Activated naive CD4-positive, alpha-beta T cell treated with anti-CD3 and anti-CD28 coated beads, Interleukin-2, amount 50 U/mL, for 24 hours (primary cell): ENCODE results near the gene SRRD.
"Not testable (repeated sequence)": the region's sequence is repeated elsewhere in the genome, so short reads cannot be mapped to it uniquely, and the experiment has no call there.

Experiments
- H3K27ac Mint-ChIP-seq: one replicate; pipeline ENCODE4 v1.8.0; 2021; ENCODE audit warnings: mild to moderate bottlenecking, mixed read lengths
- H3K27me3 Mint-ChIP-seq: one replicate; pipeline ENCODE4 v1.8.0; 2021; ENCODE audit warnings: mixed read lengths
- H3K36me3 Mint-ChIP-seq: one replicate; pipeline ENCODE4 v1.8.0; 2021; ENCODE audit warnings: mixed read lengths
- H3K4me1 Mint-ChIP-seq: one replicate; pipeline ENCODE4 v1.8.0; 2021; ENCODE audit warnings: mixed read lengths
- H3K4me3 Mint-ChIP-seq: one replicate; pipeline ENCODE4 v1.8.0; 2021; ENCODE audit warnings: mild to moderate bottlenecking, mixed read lengths
- H3K9me3 Mint-ChIP-seq: one replicate; pipeline ENCODE4 v1.8.0; 2021; ENCODE audit warnings: mixed read lengths

Gene SRRD, protein sequence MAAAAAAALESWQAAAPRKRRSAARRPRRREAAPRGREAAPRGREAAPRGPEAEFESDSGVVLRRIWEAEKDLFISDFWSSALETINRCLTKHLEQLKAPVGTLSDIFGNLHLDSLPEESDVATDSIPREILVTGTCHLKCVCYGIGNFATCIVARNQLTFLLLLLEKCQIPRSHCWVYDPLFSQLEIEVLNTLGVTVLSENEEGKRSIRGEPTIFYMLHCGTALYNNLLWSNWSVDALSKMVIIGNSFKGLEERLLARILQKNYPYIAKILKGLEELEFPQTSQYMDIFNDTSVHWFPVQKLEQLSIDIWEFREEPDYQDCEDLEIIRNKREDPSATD

DNA sequence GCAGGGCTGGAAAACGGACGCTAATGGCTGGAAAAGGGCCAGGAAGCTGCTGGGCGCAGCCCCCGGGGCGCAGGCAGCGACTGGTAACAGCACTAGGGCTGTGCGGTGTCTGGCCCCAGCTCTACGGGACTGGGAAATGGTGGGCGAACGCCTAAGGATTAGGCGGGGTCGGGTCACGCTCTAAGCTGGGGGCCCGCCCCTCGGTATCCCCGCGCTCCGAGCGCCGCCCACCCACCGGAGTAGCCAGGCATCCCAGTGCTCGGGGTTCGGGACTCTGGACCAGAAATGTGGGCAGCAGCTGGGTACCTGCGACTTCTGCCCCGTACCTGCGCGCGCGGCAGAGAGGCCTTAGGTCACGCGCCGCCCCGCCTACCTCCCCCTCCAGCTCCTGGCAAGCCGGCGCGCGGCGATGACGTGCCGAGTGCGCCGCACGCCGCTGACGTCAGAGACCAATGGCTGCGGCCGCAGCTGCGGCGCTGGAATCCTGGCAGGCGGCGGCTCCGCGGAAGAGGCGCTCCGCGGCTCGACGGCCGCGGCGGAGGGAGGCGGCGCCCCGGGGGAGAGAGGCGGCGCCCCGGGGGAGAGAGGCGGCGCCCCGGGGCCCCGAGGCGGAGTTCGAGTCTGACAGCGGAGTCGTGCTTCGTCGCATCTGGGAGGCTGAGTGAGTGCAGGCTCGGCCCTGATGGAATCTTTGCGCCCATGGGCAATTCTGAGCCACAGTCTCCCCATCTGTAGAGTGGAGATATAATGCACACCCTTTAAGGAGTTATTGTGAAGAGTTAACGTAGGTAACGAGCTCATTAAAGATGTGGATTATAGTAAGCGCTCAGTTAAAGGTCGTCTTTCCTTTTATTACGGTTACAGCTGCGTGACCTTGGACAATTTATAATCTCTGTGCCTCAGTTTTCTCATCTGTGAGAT is at the start of gene SRRD, which contains the start of gene HPS4:
Gene SRRD, plus strand, starts transcription at position 439 of the 921 bp plus-strand sequence. Its CDS starts 14 bp downstream, at position 453.
Gene HPS4, minus strand, starts transcription at position 345 of the 921 bp plus-strand sequence. CDS start 2,021 bp downstream, outside the sequence.
- Mint-ChIP-seq H3K4me1 (peaks cover 66% of the 10 kb centered on the region), H3K27ac (peak within 1 kb of the TSS; percentile 97), H3K4me3 (peak within 1 kb of the TSS; percentile 97), H3K9me3 (no peaks in the 10 kb centered on the region), H3K27me3 (no peaks in the 10 kb centered on the region), H3K36me3 (peaks cover 4% of the 10 kb centered on the region)

DNA sequence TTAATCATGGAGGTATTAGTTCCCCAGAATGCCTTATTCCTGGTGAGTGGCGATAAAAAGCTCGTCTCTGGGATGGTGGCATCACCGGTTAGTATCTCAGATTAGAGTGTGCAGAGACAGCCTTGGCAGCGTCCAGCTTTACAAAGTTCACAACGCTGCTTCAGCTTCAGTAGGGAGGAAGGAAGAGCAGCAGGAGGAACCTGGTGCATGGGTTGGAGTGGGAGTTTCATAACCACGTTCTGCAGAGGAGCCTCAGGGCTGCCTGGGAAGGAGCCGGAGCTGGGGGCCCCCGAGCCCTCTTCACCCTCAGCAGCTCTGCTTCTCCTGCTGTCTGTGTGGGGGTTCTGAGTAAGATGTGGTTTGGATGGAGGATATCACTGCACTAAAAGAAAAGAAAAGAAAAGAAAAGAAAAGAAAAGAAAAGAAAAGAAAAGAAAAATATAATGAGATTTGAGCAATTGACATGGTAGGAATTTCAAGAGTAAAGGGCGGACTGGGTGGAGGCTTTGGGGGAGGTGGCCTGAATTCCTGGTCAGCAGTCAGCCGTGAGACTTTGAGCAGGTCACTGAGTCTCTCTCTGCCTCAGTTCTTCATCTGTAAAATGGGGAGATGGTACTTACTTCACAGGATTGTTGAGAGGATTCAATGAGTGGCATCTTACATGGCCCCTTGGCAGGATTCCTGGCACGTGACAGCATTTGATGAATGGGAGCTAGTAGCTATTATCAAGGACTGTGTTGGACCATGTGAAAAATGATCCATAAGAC is 48.2 kb upstream of the SRRD start:
- peaks cover 46% of the 10 kb centered on the region for H3K4me1 Mint-ChIP-seq
- no peak overlapping the region for H3K4me3 Mint-ChIP-seq
- no peaks in the 10 kb centered on the region for H3K36me3 Mint-ChIP-seq
- H3K27ac Mint-ChIP-seq: no peak overlapping the region
- no peaks in the 10 kb centered on the region for H3K27me3 Mint-ChIP-seq
- H3K9me3 Mint-ChIP-seq: no peaks in the 10 kb centered on the region

DNA sequence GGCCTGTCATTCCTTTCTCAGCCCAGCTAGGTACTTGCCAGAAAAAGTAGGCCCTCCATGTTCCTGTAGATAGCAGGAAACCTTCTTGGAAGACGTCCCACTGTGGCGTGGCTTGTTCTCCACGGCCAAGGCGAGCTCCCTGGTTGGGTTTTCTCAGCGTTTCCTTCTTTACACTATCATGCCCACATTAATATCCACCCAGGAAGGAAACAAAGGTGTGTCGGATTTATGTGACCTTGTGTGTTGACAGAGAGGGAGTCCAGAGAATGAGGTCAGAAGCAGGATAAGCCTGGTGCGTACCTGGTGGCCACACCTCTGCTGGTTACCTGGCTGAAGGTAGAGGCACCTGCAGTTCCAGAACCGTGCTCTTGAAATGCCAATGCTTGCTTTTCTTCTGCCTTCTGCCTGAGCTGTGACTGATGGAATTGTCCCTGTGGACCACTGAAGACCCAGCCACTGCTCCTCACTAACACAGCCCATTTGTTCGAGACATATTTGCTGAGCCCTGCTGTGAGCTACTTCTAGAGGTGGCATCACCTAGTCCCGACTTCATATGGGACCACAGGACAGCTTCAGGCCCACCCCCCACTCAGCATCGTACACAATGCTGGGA is 46.7 kb upstream of the SRRD start:
- no peak overlapping the region for H3K4me3 Mint-ChIP-seq
- no peaks in the 10 kb centered on the region for H3K9me3 Mint-ChIP-seq
- H3K36me3 Mint-ChIP-seq: no peaks in the 10 kb centered on the region
- H3K4me1 Mint-ChIP-seq: peaks cover 31% of the 10 kb centered on the region
- H3K27me3 Mint-ChIP-seq: no peaks in the 10 kb centered on the region
- H3K27ac Mint-ChIP-seq: no peak overlapping the region

DNA sequence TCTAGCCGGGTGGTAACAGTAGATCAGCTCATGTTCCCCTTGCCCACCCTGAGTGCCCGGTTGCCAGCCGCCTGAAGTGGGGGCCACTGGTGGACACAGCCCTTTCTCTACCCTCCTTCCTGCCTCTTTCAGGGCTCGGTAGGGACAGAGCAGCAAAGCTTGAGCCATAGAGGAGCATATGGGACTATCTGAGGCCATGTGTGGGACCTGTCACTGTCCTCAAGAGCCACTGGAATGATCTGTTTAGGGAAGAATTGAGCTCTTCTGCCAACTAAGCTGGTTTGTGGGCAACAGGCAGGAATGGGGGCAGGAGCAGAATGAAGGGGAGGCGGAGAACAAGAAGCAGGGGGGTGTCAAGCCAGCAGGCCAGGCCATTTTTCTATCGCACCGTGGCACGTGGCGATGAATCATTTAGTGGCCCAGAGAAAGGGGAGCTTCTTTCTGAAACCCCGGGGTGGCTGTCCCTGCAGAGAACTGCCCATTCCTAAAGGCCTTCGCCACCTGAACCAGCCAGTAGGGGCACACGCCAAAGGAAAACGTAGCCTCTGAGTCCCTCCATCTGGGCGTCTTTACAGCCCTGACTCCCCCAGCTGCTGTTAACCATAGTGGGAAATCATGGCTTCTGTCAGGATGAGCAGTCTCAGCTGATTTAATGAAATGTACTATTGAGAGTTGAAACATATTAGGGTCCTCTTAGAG is 45.8 kb upstream of the SRRD start:
- H3K27me3 Mint-ChIP-seq: no peaks in the 10 kb centered on the region
- H3K36me3 Mint-ChIP-seq: no peaks in the 10 kb centered on the region
- no peak overlapping the region for H3K4me3 Mint-ChIP-seq
- peaks cover 23% of the 10 kb centered on the region for H3K4me1 Mint-ChIP-seq
- no peak overlapping the region for H3K27ac Mint-ChIP-seq
- H3K9me3 Mint-ChIP-seq: no peaks in the 10 kb centered on the region

DNA sequence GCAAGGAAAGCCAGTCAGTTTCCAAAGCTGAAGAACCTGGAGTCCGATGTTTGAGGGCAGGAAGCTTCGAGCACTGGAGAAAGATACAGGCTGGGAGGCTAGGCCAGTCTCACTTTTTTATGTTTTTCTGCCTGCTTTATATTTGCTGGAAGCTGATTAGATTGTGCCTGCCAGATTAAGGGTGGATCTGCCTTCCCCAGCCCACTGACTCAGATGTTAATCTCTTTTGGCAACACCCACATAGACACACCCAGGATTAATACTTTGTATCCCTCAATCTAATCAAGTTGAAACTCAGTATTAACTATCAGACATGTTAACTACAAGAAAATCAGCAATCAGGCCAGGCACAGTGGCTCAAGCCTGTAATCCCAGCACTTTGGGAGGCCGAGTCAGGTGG is 44.9 kb upstream of the SRRD start:
- H3K9me3 Mint-ChIP-seq, H3K27me3 Mint-ChIP-seq, H3K4me3 Mint-ChIP-seq, H3K27ac Mint-ChIP-seq, H3K36me3 Mint-ChIP-seq: not testable (repeated sequence)
- peaks cover 22% of the 10 kb centered on the region for H3K4me1 Mint-ChIP-seq

DNA sequence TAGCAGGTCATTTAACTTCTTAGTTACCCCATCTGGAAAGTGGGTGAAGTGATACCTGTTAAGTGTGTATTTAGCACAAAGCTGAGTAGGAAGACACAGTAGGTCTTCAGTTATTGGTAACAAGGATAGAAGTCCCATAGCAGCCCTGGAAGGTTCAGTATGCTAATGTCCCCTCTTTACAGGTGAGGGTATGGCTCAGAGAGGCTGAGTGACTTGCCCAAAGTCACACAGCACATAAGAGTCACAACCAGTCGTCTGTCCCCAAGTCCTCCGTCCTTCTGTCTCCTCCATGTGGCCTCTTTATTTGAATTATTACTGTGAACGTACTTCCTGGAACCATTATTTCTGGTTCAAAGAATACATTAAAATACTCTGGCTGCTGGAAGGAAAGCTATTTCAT is 44.1 kb upstream of the SRRD start:
- H3K36me3 Mint-ChIP-seq: peaks cover 2% of the 10 kb centered on the region
- H3K4me1 Mint-ChIP-seq: peaks cover 22% of the 10 kb centered on the region
- H3K27ac Mint-ChIP-seq: no peak overlapping the region
- H3K4me3 Mint-ChIP-seq: no peak overlapping the region
- H3K27me3 Mint-ChIP-seq: no peaks in the 10 kb centered on the region
- no peaks in the 10 kb centered on the region for H3K9me3 Mint-ChIP-seq

DNA sequence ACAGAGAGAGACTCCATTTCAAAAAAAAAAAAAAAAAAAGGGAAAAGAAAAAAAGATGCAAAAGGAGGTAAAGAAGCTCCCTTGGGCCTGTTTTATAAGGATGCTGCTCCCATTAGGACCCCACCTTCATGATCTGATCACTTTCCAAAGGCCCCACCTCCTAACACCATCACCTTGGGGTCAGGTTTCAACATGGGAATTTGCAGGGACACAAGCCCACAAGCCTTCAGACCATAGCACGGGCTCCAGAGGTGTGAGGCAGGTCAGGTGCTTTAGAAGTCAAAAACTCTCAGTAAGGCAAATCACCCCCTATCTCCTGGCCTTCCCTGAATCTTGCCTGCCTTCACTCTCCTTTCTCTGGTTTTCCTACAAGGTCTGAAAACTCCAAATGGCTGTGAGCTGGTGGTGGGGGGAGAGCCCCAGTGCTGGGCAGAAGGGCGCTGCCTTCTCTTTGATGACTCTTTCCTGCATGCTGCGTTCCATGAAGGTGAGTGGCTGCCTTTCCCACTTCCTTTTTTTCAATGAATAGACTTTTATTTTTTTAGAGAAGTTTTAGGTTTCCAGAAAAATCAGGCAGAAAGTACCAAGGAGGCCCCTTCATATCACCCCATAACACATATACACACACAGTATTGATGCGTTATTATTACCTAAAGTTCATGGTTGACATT is 41.5 kb upstream of the SRRD start:
- no peaks in the 10 kb centered on the region for H3K4me1 Mint-ChIP-seq
- H3K27ac Mint-ChIP-seq: no peak overlapping the region
- H3K4me3 Mint-ChIP-seq: no peak overlapping the region
- no peaks in the 10 kb centered on the region for H3K27me3 Mint-ChIP-seq
- peaks cover 2% of the 10 kb centered on the region for H3K36me3 Mint-ChIP-seq
- no peaks in the 10 kb centered on the region for H3K9me3 Mint-ChIP-seq

DNA sequence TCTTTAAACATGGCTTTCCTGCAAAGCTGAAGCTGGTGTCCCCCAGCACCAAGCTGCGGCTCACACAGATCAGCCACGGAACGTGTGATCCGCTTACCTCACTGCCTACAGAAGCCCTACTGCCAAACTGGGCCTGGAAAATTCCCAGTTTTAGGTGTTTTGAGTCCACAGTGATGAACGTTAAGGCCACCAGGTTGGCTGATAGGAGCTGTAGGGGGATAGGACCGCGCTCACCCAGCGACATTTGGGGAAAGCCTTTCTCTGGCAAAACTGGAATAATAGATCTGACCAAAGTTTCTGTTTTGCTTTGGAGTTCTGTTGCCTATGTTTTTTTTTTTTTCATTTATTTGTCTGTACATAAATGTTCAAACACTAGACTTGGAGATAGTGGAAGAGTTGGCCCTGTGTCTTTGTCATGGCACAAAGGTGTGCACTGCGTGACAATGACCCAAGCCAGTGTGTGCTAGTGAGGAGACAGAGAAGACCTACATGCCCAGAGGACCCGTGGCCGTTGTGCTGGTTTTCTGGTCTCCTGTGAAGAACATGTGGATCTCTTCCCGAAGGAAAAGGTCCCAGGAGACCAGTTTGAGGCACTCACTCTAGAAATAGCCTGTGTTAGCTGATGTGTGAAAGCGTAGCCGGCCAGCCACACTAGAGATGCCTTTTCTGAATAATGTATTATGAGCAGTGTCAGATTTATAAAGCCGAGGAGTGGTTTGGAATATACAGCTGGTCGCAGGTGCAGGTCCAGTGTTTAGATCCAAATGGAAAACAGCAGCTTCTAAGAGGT is 39.6 kb upstream of the SRRD start:
- no peaks in the 10 kb centered on the region for H3K9me3 Mint-ChIP-seq
- peaks cover 2% of the 10 kb centered on the region for H3K36me3 Mint-ChIP-seq
- no peaks in the 10 kb centered on the region for H3K4me1 Mint-ChIP-seq
- no peak overlapping the region for H3K27ac Mint-ChIP-seq
- no peak overlapping the region for H3K4me3 Mint-ChIP-seq
- H3K27me3 Mint-ChIP-seq: no peaks in the 10 kb centered on the region

DNA sequence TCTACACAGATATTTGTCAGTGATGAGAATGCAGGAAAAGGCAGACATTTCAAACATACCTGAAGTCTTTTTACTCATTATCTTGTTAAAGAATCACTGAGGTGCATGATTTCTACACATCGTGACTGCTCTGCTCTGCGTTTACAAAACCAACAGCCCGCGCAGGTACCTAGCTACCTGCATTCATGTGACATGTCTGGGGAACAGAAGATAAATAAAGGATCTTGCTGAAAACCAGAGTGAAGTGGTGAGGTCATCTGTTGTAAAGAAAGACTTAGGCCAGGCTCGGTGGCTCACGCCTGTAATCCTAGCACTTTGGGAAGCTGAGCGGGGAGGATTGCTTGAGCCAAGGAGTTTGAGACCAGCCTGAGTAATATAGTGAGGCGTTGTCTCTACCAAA is 38.9 kb upstream of the SRRD start:
- Mint-ChIP-seq H3K4me3 (no peak overlapping the region), H3K9me3 (no peaks in the 10 kb centered on the region), H3K27me3 (no peaks in the 10 kb centered on the region), H3K4me1 (no peaks in the 10 kb centered on the region), H3K27ac (peak overlapping the region; percentile 13), H3K36me3 (peaks cover 2% of the 10 kb centered on the region)

DNA sequence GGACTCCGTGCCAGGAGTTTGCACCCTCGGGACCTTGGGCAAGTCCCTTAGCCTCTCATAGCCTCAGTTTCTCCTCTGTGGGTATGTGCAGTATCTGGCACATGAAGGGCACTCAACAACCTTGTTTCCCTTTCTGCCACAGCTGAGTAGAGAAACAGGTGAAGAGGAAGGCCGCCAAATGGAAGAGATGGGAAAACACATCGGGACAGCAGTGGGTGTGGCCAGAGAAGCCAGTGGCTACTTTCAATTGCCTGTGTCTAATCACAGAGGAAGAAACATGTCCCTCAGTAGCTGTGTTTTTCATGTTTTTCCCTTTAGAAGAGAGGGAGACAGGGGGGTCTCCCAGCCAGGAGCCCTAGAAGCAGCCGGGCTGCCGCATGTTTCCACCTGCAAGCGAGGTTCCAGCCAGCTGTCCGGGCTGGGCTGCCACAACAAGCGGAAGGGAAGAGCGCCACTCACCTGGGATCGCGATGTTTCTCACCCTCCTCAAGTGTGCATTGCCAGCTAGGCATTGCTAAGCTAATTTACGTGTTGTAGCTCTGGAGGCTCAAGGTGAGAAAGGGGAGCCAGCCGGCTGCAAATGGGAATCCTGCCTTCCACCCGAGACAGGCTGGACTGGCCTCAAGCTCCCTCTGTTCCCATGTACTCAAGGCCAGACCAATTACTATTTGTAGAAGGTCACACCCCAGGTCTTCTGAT is 38.0 kb upstream of the SRRD start:
- no peaks in the 10 kb centered on the region for H3K27me3 Mint-ChIP-seq
- H3K36me3 Mint-ChIP-seq: peaks cover 2% of the 10 kb centered on the region
- H3K4me1 Mint-ChIP-seq: no peaks in the 10 kb centered on the region
- no peak overlapping the region for H3K27ac Mint-ChIP-seq
- H3K9me3 Mint-ChIP-seq: no peaks in the 10 kb centered on the region
- H3K4me3 Mint-ChIP-seq: no peak overlapping the region

DNA sequence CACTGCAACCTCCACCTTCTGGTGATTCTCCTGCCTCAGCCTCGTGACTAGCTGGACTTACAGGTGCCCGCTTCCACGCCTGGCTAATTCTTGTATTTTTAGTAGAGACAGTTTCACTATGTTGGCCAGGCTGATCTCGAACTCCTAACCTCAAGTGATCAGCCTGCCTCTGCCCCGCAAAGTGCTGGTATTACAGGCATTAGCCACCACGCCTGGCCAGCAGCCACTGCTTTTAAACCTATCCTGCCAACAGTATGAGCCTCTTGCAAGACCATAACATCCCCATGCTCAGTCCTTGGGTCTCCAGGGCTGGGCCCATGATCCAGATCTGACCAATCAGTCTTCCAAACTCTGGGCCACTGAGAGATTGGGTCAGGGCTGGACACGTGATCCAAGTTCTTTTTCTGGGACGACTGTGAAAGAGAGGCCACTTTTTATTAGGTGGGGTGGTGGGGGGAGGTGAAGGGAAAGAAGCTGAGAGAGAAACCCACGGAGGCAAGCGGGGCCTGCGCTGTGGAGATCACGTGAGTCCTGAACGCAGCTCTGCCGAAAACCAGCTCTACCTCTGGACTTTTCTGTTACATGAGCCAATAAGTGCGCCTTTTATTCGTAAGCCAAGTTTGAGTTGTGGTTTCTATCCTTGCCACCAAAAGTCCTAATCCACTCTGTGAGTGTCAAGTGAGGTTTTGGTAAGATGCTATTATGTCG is 36.7 kb upstream of the SRRD start:
- Mint-ChIP-seq H3K4me1 (no peaks in the 10 kb centered on the region), H3K27me3 (no peaks in the 10 kb centered on the region), H3K27ac (peak overlapping the region; percentile 32), H3K36me3 (peaks cover 4% of the 10 kb centered on the region), H3K9me3 (no peaks in the 10 kb centered on the region), H3K4me3 (no peak overlapping the region)

DNA sequence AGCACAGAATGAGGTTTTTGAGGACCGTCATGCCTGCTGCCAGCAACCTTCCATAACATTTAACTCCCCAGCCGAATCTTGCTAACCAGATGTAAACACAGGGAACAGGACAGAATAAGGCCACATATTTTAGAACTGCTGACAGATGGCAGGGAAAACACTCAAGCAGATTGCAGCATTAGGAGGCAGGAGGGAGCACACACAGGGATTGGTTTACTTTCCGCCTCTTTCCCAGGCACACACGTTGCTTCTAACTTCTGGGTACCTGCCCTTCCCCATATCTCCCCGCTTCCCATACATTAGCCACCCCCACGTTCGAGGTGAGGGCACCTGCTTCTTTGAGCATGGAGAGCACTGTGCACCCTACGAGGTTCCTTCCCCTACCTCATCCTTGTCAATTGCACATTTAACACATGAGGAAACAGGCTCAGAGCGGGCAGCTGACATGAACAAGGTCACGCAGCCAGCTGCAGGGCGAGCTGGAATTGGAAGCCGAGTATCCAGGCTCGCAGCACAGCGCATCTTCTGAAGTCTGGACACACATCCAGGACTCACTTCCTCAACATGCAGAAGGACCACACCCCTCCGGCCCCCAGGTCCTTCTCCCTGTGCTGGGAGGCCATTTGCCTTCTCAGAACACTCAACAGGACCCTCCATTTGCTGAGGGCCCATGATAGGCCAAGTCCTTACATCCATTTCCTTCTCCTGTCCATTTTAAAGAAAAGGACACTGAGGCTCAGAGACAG is 35.9 kb upstream of the SRRD start:
- H3K4me3 Mint-ChIP-seq: no peak overlapping the region
- H3K4me1 Mint-ChIP-seq: no peaks in the 10 kb centered on the region
- no peaks in the 10 kb centered on the region for H3K27me3 Mint-ChIP-seq
- H3K9me3 Mint-ChIP-seq: no peaks in the 10 kb centered on the region
- H3K36me3 Mint-ChIP-seq: peaks cover 4% of the 10 kb centered on the region
- H3K27ac Mint-ChIP-seq: peak overlapping the region; percentile 32
